ENCODE data around the gene SHANK2. TPM values are rescaled to one million over a fixed set of nuclear protein-coding genes. Genes with fewer than 3 reads are reported as not detected.

Gene SHANK2
- total RNA-seq, 4 donors from 2014 or later = 1.1 to 16.7 (median 9.0) TPM

GRCh38 chr11:71240061-71240690 is 12.2 kb downstream of the SHANK2 start:
- peak in 1 of 2 donors; percentile 79 for DNase-seq (ENCODE audit: low spot score in 2 of 2)
- 84 to 90% methylated on average over 12 of the region's 12 CpGs for WGBS, 2 donors

GRCh38 chr11:71239581-71239980 is 12.8 kb downstream of the SHANK2 start:
- DNase-seq (ENCODE audit: low spot score in 2 of 2) = peak in 1 of 2 donors; percentile 65

More at GRCh38 chr11:71240061-71240690, 12.2 kb downstream of the SHANK2 start:
- intact Hi-C loops (cut with DNase I; ENCODE audit: low total_unique reads) = no loop called here
- TF ChIP-seq, protein P1, sequence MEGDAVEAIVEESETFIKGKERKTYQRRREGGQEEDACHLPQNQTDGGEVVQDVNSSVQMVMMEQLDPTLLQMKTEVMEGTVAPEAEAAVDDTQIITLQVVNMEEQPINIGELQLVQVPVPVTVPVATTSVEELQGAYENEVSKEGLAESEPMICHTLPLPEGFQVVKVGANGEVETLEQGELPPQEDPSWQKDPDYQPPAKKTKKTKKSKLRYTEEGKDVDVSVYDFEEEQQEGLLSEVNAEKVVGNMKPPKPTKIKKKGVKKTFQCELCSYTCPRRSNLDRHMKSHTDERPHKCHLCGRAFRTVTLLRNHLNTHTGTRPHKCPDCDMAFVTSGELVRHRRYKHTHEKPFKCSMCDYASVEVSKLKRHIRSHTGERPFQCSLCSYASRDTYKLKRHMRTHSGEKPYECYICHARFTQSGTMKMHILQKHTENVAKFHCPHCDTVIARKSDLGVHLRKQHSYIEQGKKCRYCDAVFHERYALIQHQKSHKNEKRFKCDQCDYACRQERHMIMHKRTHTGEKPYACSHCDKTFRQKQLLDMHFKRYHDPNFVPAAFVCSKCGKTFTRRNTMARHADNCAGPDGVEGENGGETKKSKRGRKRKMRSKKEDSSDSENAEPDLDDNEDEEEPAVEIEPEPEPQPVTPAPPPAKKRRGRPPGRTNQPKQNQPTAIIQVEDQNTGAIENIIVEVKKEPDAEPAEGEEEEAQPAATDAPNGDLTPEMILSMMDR (IDR thresholded peaks at IDR 0.05) = no peak
- no peak for TF ChIP-seq POLR2A (IDR thresholded peaks at IDR 0.05)
- H3K4me3 ChIP-seq (ENCODE audit: low read depth, poor library complexity, severe bottlenecking) = no peak overlapping the region

DNA sequence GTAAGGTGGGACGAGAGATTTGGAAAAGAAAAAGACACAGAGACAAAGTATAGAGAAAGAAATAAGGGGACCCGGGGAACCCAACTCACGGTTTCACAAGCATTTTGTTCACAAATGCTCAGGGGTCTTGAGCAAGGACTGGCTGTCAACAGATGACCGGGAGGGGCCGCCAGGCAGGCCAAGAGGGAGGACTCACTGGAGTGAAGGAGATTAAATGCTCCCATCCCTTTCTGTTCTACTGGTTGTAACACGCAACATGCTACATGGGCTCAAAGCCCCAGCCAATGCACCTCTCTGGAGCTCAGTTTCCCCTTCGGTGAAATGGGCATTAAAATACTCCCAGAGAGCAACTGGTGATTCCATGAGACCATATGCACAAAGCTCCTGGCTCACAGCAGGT is 13.4 kb downstream of the SHANK2 start:
- TF ChIP-seq POLR2A (IDR thresholded peaks at IDR 0.05) = no peak
- TF ChIP-seq, protein P1 (IDR thresholded peaks at IDR 0.05) = no peak
- H3K4me3 ChIP-seq (ENCODE audit: low read depth, poor library complexity, severe bottlenecking) = no peak overlapping the region
- WGBS, 2 donors = 84 to 91% methylated on average over 7 of the region's 7 CpGs
- peak in 1 of 2 donors; percentile 61 for DNase-seq (ENCODE audit: low spot score in 2 of 2)
- intact Hi-C loops (cut with DNase I; ENCODE audit: low total_unique reads) = no loop called here

More at GRCh38 chr11:71239581-71239980, 12.8 kb downstream of the SHANK2 start:
- WGBS, 2 donors = 76 to 79% methylated on average over 7 of the region's 7 CpGs
- no peak overlapping the region for H3K4me3 ChIP-seq (ENCODE audit: low read depth, poor library complexity, severe bottlenecking)
- TF ChIP-seq, protein P1 (IDR thresholded peaks at IDR 0.05) = no peak
- no peak for TF ChIP-seq POLR2A (IDR thresholded peaks at IDR 0.05)
- intact Hi-C loops (cut with DNase I; ENCODE audit: low total_unique reads) = no loop called here

GRCh38 chr11:71238285-71238875 is 14.0 kb downstream of the SHANK2 start:
- intact Hi-C loops (cut with DNase I; ENCODE audit: low total_unique reads) = no loop called here
- TF ChIP-seq POLR2A (IDR thresholded peaks at IDR 0.05) = no peak
- TF ChIP-seq, protein P1 (IDR thresholded peaks at IDR 0.05) = no peak
- 87 to 92% methylated on average over 8 of the region's 8 CpGs for WGBS, 2 donors
- peak in 1 of 2 donors; percentile 59 for DNase-seq (ENCODE audit: low spot score in 2 of 2)
- no peak overlapping the region for H3K4me3 ChIP-seq (ENCODE audit: low read depth, poor library complexity, severe bottlenecking)

GRCh38 chr11:71237853-71238252 is 14.5 kb downstream of the SHANK2 start:
- TF ChIP-seq POLR2A (IDR thresholded peaks at IDR 0.05) = no peak
- TF ChIP-seq, protein P1 (IDR thresholded peaks at IDR 0.05) = no peak
- 63 to 71% methylated on average over 6 of the region's 6 CpGs for WGBS, 2 donors
- peak in 1 of 2 donors; percentile 40 for DNase-seq (ENCODE audit: low spot score in 2 of 2)
- H3K4me3 ChIP-seq (ENCODE audit: low read depth, poor library complexity, severe bottlenecking) = no peak overlapping the region
- intact Hi-C loops (cut with DNase I; ENCODE audit: low total_unique reads) = no loop called here
